Mucosa of stomach (tissue), 1 donor: ENCODE data around the gene STK17A.
A peak's percentile ranks its signal among the peaks of the same experiment; 100 is the strongest.
"Not testable (repeated sequence)": the region's sequence is repeated elsewhere in the genome, so short reads cannot be mapped to it uniquely, and the experiment has no call there.

Experiments used
- H3K27me3 ChIP-seq: one replicate; pipeline ENCODE4 v1.7.0; 2013; ENCODE audit warnings: mild to moderate bottlenecking, low read length; ENCODE audit not compliant: control insufficient read depth, insufficient read depth
- H3K36me3 ChIP-seq: one replicate; pipeline ENCODE4 v1.7.0; 2013; ENCODE audit warnings: low read length; ENCODE audit not compliant: control insufficient read depth, insufficient read depth
- H3K4me1 ChIP-seq: one replicate; pipeline ENCODE4 v1.7.0; 2013; ENCODE audit warnings: mild to moderate bottlenecking, low read length; ENCODE audit not compliant: control insufficient read depth, insufficient read depth
- H3K4me3 ChIP-seq: one replicate; pipeline ENCODE4 v1.7.0; 2013; ENCODE audit warnings: low read length
- H3K9ac ChIP-seq: one replicate; pipeline ENCODE4 v1.7.0; 2013; ENCODE audit warnings: mild to moderate bottlenecking, low read length, moderate library complexity
- H3K9me3 ChIP-seq: one replicate; pipeline ENCODE4 v1.7.0; 2013; ENCODE audit warnings: mild to moderate bottlenecking, low read length, moderate library complexity; ENCODE audit not compliant: control insufficient read depth
- donor health status: Pancreatic carcinoma.

Gene STK17A

GRCh38 chr7:43572516-43573049, 10.3 kb upstream of the STK17A start:
- Histone ChIP-seq H3K9ac (no peak overlapping the region), H3K4me3 (no peak overlapping the region), H3K36me3 (no peaks in the 10 kb centered on the region), H3K9me3 (no peaks in the 10 kb centered on the region), H3K4me1 (no peaks in the 10 kb centered on the region), H3K27me3 (no peaks in the 10 kb centered on the region)

GRCh38 chr7:43573832-43574231, 9.1 kb upstream of the STK17A start:
- not testable (repeated sequence) for H3K4me3 ChIP-seq, H3K36me3 ChIP-seq, H3K9me3 ChIP-seq, H3K4me1 ChIP-seq, H3K9ac ChIP-seq, H3K27me3 ChIP-seq

DNA sequence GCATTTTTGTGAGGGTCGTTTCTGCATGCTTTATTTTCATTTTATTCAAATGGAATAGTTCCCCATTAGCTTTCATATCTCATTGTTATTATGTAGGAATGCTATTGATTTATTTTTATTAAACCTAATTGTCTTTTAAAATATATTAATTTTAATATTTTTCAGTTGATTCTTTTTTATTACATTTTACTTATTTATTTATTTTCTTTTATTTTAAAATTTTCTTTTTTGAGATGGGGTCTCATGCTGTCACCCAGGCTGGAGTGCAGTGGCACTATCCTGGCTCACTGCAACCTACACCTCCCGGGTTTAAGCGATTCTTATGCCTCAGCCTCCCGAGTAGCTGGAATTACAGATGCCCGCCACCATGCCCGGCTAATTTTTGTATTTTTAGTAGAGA, 7.4 kb upstream of the STK17A start:
- H3K36me3 ChIP-seq = no peaks in the 10 kb centered on the region
- H3K4me3 ChIP-seq = no peak overlapping the region
- no peaks in the 10 kb centered on the region for H3K27me3 ChIP-seq
- no peaks in the 10 kb centered on the region for H3K4me1 ChIP-seq
- H3K9me3 ChIP-seq = no peaks in the 10 kb centered on the region
- H3K9ac ChIP-seq = no peak overlapping the region

- H3K4me3 ChIP-seq = no peak overlapping the region
These were observed 6.7 kb upstream of the STK17A start for GRCh38 chr7:43576241-43576640.

DNA sequence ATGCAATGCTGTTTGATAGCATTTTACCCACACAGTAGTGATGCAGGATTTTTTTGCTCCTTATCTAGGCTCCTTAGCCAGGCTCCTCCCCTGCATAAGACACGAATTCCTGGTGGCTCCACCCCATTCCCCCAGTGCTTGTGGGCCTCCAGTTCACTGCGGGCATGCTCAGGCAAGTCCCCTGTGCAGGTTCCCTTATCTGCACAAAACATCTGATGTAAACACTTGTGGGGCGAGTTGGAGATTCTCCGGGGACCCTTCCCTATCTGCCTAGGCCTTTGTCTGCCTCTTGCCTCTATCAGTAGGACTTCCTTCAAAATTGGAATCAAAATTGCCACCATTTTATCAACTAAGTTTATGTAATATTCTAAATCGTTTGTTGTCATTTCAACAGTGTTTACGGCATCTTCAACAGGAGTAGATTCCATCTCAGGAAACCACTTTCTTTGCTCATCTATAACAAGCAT, 5.4 kb upstream of the STK17A start:
- H3K36me3 ChIP-seq = no peaks in the 10 kb centered on the region
- no peaks in the 10 kb centered on the region for H3K9me3 ChIP-seq
- H3K27me3 ChIP-seq = no peaks in the 10 kb centered on the region
- H3K4me1 ChIP-seq = no peaks in the 10 kb centered on the region
- H3K9ac ChIP-seq = no peak overlapping the region
- H3K4me3 ChIP-seq = no peak overlapping the region

More at GRCh38 chr7:43576241-43576640, 6.7 kb upstream of the STK17A start:
- H3K9me3 ChIP-seq = no peaks in the 10 kb centered on the region
- no peak overlapping the region for H3K9ac ChIP-seq
- no peaks in the 10 kb centered on the region for H3K36me3 ChIP-seq
- H3K27me3 ChIP-seq = no peaks in the 10 kb centered on the region
- no peaks in the 10 kb centered on the region for H3K4me1 ChIP-seq

GRCh38 chr7:43583424-43584194, 701 bp downstream of the STK17A start:
- Histone ChIP-seq H3K9ac (peak overlapping the region; percentile 80), H3K9me3 (no peaks in the 10 kb centered on the region), H3K4me1 (no peaks in the 10 kb centered on the region), H3K36me3 (no peaks in the 10 kb centered on the region), H3K27me3 (no peaks in the 10 kb centered on the region), H3K4me3 (peak overlapping the region; percentile 66)

GRCh38 chr7:43584195-43584586, 1.3 kb downstream of the STK17A start:
- no peaks in the 10 kb centered on the region for H3K4me1 ChIP-seq
- no peaks in the 10 kb centered on the region for H3K36me3 ChIP-seq
- peak overlapping the region; percentile 80 for H3K9ac ChIP-seq
- no peaks in the 10 kb centered on the region for H3K27me3 ChIP-seq
- H3K9me3 ChIP-seq = no peaks in the 10 kb centered on the region
- H3K4me3 ChIP-seq = peak overlapping the region; percentile 66

DNA sequence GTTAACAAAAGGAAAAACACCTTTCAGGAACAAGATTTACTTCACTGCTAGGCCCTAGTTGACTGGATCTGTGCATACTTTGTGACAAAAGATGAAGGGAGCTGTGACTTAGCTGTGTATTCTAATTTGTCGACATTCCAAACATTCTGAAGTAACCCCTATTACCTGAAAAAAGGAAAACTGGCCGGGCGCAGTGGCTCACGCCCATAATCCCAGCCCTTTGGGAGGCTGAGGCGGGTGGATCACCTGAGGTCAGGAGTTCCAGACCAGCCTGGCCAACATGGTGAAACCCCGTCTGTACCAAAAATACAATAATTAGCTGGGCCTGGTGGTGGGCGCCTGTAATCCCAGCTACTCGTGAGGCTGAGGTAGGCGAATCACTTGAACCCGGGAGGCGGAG, 1.8 kb downstream of the STK17A start:
- H3K36me3 ChIP-seq, H3K27me3 ChIP-seq, H3K9me3 ChIP-seq, H3K4me1 ChIP-seq: not testable (repeated sequence)
- Histone ChIP-seq H3K9ac (peak overlapping the region; percentile 80), H3K4me3 (peak overlapping the region; percentile 66)

GRCh38 chr7:43585562-43585961, 2.7 kb downstream of the STK17A start:
- peak overlapping the region; percentile 15 for H3K9ac ChIP-seq
- no peaks in the 10 kb centered on the region for H3K9me3 ChIP-seq
- H3K36me3 ChIP-seq = no peaks in the 10 kb centered on the region
- H3K4me1 ChIP-seq = no peaks in the 10 kb centered on the region
- no peak overlapping the region for H3K4me3 ChIP-seq
- H3K27me3 ChIP-seq = no peaks in the 10 kb centered on the region

GRCh38 chr7:43586251-43586900, 3.5 kb downstream of the STK17A start:
- no peak overlapping the region for H3K9ac ChIP-seq
- no peaks in the 10 kb centered on the region for H3K27me3 ChIP-seq
- no peaks in the 10 kb centered on the region for H3K4me1 ChIP-seq
- H3K9me3 ChIP-seq = no peaks in the 10 kb centered on the region
- no peak overlapping the region for H3K4me3 ChIP-seq
- H3K36me3 ChIP-seq = no peaks in the 10 kb centered on the region

- no peak overlapping the region for H3K4me3 ChIP-seq
- no peaks in the 10 kb centered on the region for H3K9me3 ChIP-seq
- peaks cover 6% of the 10 kb centered on the region for H3K4me1 ChIP-seq
- H3K27me3 ChIP-seq = no peaks in the 10 kb centered on the region
- H3K36me3 ChIP-seq = no peaks in the 10 kb centered on the region
- no peak overlapping the region for H3K9ac ChIP-seq
These were observed 5.7 kb downstream of the STK17A start for GRCh38 chr7:43588477-43589132.

- no peak overlapping the region for H3K9ac ChIP-seq
- peaks cover 11% of the 10 kb centered on the region for H3K4me1 ChIP-seq
- no peaks in the 10 kb centered on the region for H3K36me3 ChIP-seq
- H3K27me3 ChIP-seq = no peaks in the 10 kb centered on the region
- no peak overlapping the region for H3K4me3 ChIP-seq
- no peaks in the 10 kb centered on the region for H3K9me3 ChIP-seq
These were observed 6.2 kb downstream of the STK17A start for GRCh38 chr7:43589133-43589478.
